ENCODE data around the gene PUS1. TPM values are rescaled to one million over a fixed set of nuclear protein-coding genes. Genes with fewer than 3 reads are reported as not detected.

Gene PUS1
- total and polyA plus RNA-seq, 2 donors (not counting 1 experiment from before 2014, with no cell fraction given) = 50.1 to 99.5 TPM

- POLR2A ChIA-PET = interaction anchor here (1.0 to 2.1 kb wide), 2 partner anchors 27 to 32 kb away, joined by 7 read pairs; partner anchors contain the start of gene PUS1
- peak; percentile 82 for DNase-seq
- Histone ChIP-seq H3K9me3 (ENCODE audit: control extremely low read depth in 1 of 3, control insufficient read depth in 2 of 3, insufficient read depth in 1 of 3, low read length in 2 of 3) (peaks cover 0 to 4% (median 0%) of the 10 kb centered on the region in 3 donors), H3K27me3 (replicated peaks in 1 of 4; ENCODE audit: control extremely low read depth in 1 of 4, control insufficient read depth in 3 of 4, insufficient read depth in 4 of 4, low read length in 3 of 4) (no peaks in the 10 kb centered on the region), H3K27ac (ENCODE audit: low read length in 2 of 2) (peak overlapping the region; percentile 29 to 69), H4K20me1 (ENCODE audit: control insufficient read depth, insufficient read depth, low read length, poor library complexity, severe bottlenecking) (peaks cover 45% of the 10 kb centered on the region), H2AFZ (ENCODE audit: insufficient read depth, low read depth, low read length, poor library complexity, severe bottlenecking) (peak overlapping the region; percentile 73), H3K4me2 (replicated peaks; ENCODE audit: low read depth, low read length, poor library complexity, severe bottlenecking) (peak overlapping the region; percentile 98), H3K9ac (ENCODE audit: low read length) (peak overlapping the region; percentile 72), H3K79me2 (ENCODE audit: control insufficient read depth, insufficient read depth, low read length) (peaks cover 57% of the 10 kb centered on the region), H3K4me3 (ENCODE audit: control extremely low read depth in 1 of 5, extremely low read depth in 1 of 5, insufficient read depth in 1 of 5, low read depth in 2 of 5, low read length in 4 of 5) (peak overlapping the region in 4 of 5 experiments; percentile 49 to 71 (median 64)), H3K36me3 (replicated peaks in 1 of 2; ENCODE audit: control extremely low read depth in 1 of 2, control insufficient read depth in 1 of 2, extremely low read depth in 1 of 2, insufficient read depth in 2 of 2, low read length in 1 of 2) (peaks cover 2 to 10% of the 10 kb centered on the region in 2 experiments), H3K4me1 (ENCODE audit: control insufficient read depth in 2 of 2, insufficient read depth in 2 of 2, low read length in 2 of 2) (peaks cover 18 to 23% of the 10 kb centered on the region in 2 donors)
- intact Hi-C loops (cut with micrococcal nuclease) = loop anchor here (1.0 to 10.0 kb wide), 4 partner anchors 27 to 186 kb away; partner anchors contain the start of gene SFSWAP
- CTCF ChIA-PET = interaction anchor here (1.7 kb wide), 1 partner anchor 27 kb away, joined by 4 read pairs; no protein-coding TSS in a partner anchor
- Mint-ChIP-seq H3K27me3 (no peaks in the 10 kb centered on the region), H3K4me3 (peak overlapping the region; percentile 91), H3K27ac (peak overlapping the region; percentile 88), H3K9me3 (ENCODE audit: insufficient read depth) (no peaks in the 10 kb centered on the region), H3K4me1 (peaks cover 24% of the 10 kb centered on the region)
- ATAC-seq (ENCODE audit: low read depth) = peak; percentile 61
- 9% methylated on average over 39 of the region's 39 CpGs for WGBS (ENCODE audit: insufficient coverage)
- TF ChIP-seq CTCF (IDR thresholded peaks at IDR 0.05) (no peak), EZH2 (IDR thresholded peaks at IDR 0.05; ENCODE audit: borderline replicate concordance, insufficient read depth, low read depth, low read length, poor library complexity, severe bottlenecking) (no peak)
Observed at GRCh38 chr12:131896080-131896810, 32.8 kb upstream of the PUS1 start.
